MM.1S (cell line): Measurements from ENCODE around the gene ADRB2.

Experiments used
- DNase-seq: peaks from one replicate; pipeline ENCODE4 v3.0.0-alpha.2; 2015
- H2AFZ ChIP-seq: fragments of 300-600 bp; sonication (generic); 2 replicates; pipeline ENCODE4 v1.6.0; 2016; ENCODE audit warnings: antibody characterized with exemption, low read length
- H3F3A ChIP-seq: fragments of 300-600 bp; sonication (generic); 2 replicates; pipeline ENCODE4 v1.6.1; 2016; ENCODE audit warnings: mild to moderate bottlenecking, antibody characterized with exemption, low read length, moderate library complexity, mixed read lengths; ENCODE audit not compliant: insufficient read depth
- H3K27ac ChIP-seq: fragments of 300-600 bp; sonication (generic); 2 replicates; pipeline ENCODE4 v1.5.1; 2016; ENCODE audit warnings: mild to moderate bottlenecking, low read length
- H3K27me3 ChIP-seq: fragments of 300-600 bp; sonication (generic); replicated peaks from 2 replicates; pipeline ENCODE4 v1.6.0; 2016; ENCODE audit warnings: low read length; ENCODE audit not compliant: insufficient read depth
- H3K36me3 ChIP-seq: fragments of 300-600 bp; sonication (generic); replicated peaks from 2 replicates; pipeline ENCODE4 v1.6.1; 2016; ENCODE audit warnings: mild to moderate bottlenecking, low read length, mixed read lengths; ENCODE audit not compliant: insufficient read depth
- H3K4me1 ChIP-seq: fragments of 300-600 bp; sonication (generic); 2 replicates; pipeline ENCODE4 v1.6.1; 2016; ENCODE audit warnings: low read length, mixed read lengths
- H3K4me2 ChIP-seq: fragments of 300-600 bp; sonication (generic); 2 replicates; pipeline ENCODE4 v1.6.0; 2016; ENCODE audit warnings: low read depth, low read length
- H3K4me3 ChIP-seq: fragments of 300-600 bp; sonication (generic); 2 replicates; pipeline ENCODE4 v1.5.1; 2016; ENCODE audit warnings: low read length, mixed read lengths
- H3K79me2 ChIP-seq: fragments of 300-600 bp; sonication (generic); 2 replicates; pipeline ENCODE4 v1.6.1; 2016; ENCODE audit warnings: mixed run types, low read length, mixed read lengths
- H3K9ac ChIP-seq: fragments of 300-600 bp; sonication (generic); 2 replicates; pipeline ENCODE4 v1.6.1; 2016; ENCODE audit warnings: low read length, mixed read lengths
- H3K9me2 ChIP-seq: fragments of 300-600 bp; sonication (generic); replicated peaks from 2 replicates; pipeline ENCODE4 v1.6.1; 2016; ENCODE audit warnings: mild to moderate bottlenecking, low read length, mixed read lengths; ENCODE audit not compliant: insufficient read depth
- H3K9me3 ChIP-seq: fragments of 300-600 bp; sonication (generic); replicated peaks from 2 replicates; pipeline ENCODE4 v1.6.1; 2016; ENCODE audit warnings: mild to moderate bottlenecking, low read length, mixed read lengths; ENCODE audit not compliant: insufficient read depth
- H4K20me1 ChIP-seq: fragments of 300-600 bp; sonication (generic); 2 replicates; pipeline ENCODE4 v1.6.1; 2016; ENCODE audit warnings: mild to moderate bottlenecking, low read length, moderate library complexity, mixed read lengths; ENCODE audit not compliant: insufficient read depth
- EZH2 ChIP-seq: fragments of 300-600 bp; sonication (generic); optimal IDR thresholded peaks from 2 replicates; pipeline ENCODE3; 2017; ENCODE audit warnings: low read depth, mild to moderate bottlenecking, antibody characterized with exemption, low read length, mixed read lengths
- EZH2phosphoT487 ChIP-seq: fragments of 300-600 bp; sonication (generic); IDR thresholded peaks from 2 replicates; pipeline ENCODE4 v1.6.1; 2018; ENCODE audit warnings: antibody characterized with exemption, low read length
- TF ChIP-seq, protein P1 (sequence below): fragments of 300-600 bp; sonication (generic); IDR thresholded peaks from 2 replicates; pipeline ENCODE4 v1.5.1; 2016; ENCODE audit warnings: antibody characterized with exemption, low read length, mixed read lengths

The ADRB2 gene

GRCh38 chr5:148794275-148794674, 32.1 kb upstream of the ADRB2 start:
- no peak overlapping the region for H3K4me2 ChIP-seq

GRCh38 chr5:148794729-148795561, 31.5 kb upstream of the ADRB2 start:
- TF ChIP-seq EZH2phosphoT487: no peak
- TF ChIP-seq, protein P1, sequence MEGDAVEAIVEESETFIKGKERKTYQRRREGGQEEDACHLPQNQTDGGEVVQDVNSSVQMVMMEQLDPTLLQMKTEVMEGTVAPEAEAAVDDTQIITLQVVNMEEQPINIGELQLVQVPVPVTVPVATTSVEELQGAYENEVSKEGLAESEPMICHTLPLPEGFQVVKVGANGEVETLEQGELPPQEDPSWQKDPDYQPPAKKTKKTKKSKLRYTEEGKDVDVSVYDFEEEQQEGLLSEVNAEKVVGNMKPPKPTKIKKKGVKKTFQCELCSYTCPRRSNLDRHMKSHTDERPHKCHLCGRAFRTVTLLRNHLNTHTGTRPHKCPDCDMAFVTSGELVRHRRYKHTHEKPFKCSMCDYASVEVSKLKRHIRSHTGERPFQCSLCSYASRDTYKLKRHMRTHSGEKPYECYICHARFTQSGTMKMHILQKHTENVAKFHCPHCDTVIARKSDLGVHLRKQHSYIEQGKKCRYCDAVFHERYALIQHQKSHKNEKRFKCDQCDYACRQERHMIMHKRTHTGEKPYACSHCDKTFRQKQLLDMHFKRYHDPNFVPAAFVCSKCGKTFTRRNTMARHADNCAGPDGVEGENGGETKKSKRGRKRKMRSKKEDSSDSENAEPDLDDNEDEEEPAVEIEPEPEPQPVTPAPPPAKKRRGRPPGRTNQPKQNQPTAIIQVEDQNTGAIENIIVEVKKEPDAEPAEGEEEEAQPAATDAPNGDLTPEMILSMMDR: no peak
- TF ChIP-seq EZH2: no peak
- Histone ChIP-seq H3K9me2 (no peaks in the 10 kb centered on the region), H3F3A (no peaks in the 10 kb centered on the region), H3K9me3 (no peaks in the 10 kb centered on the region), H3K27ac (no peak overlapping the region), H3K36me3 (no peaks in the 10 kb centered on the region), H3K4me2 (no peak overlapping the region), H2AFZ (no peak overlapping the region), H3K4me1 (no peaks in the 10 kb centered on the region), H4K20me1 (no peaks in the 10 kb centered on the region), H3K79me2 (no peaks in the 10 kb centered on the region), H3K4me3 (no peak overlapping the region), H3K27me3 (no peaks in the 10 kb centered on the region), H3K9ac (no peak overlapping the region)
- DNase-seq: no peak

More at GRCh38 chr5:148794275-148794674, 32.1 kb upstream of the ADRB2 start:
- no peaks in the 10 kb centered on the region for H3K4me1 ChIP-seq
- no peak overlapping the region for H3K9ac ChIP-seq
- no peaks in the 10 kb centered on the region for H3K9me3 ChIP-seq
- H3K36me3 ChIP-seq: no peaks in the 10 kb centered on the region
- no peaks in the 10 kb centered on the region for H3K27me3 ChIP-seq
- DNase-seq: no peak
- no peak overlapping the region for H2AFZ ChIP-seq
- H3K27ac ChIP-seq: no peak overlapping the region
- TF ChIP-seq, protein P1: no peak
- TF ChIP-seq EZH2phosphoT487 (no peak), EZH2 (no peak)
- H3K4me3 ChIP-seq: no peak overlapping the region
- H3K9me2 ChIP-seq: no peaks in the 10 kb centered on the region
- H3F3A ChIP-seq: no peaks in the 10 kb centered on the region
- H3K79me2 ChIP-seq: no peaks in the 10 kb centered on the region
- H4K20me1 ChIP-seq: no peaks in the 10 kb centered on the region

DNA sequence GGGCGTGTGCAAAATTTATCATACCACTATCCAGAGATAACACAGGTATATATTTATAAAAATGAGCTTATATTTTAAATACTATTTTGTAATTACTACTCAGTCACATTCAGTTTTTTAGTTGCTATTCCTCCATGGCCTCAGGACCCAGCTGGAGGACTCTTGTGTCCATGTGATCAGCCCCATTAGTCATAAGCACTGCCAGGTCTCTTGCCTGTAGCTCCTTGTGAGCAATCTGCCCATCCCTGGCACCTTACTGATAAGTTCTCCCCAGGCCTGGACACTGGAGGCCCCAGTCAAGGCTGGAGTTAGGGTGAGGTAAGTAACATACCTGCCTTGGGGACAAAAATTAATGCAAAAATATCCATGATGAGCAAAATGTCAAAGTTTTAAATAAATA, 29.5 kb upstream of the ADRB2 start:
- no peaks in the 10 kb centered on the region for H3K9me2 ChIP-seq
- TF ChIP-seq EZH2 (no peak), EZH2phosphoT487 (no peak)
- TF ChIP-seq, protein P1: no peak
- no peaks in the 10 kb centered on the region for H3K4me1 ChIP-seq
- no peaks in the 10 kb centered on the region for H4K20me1 ChIP-seq
- no peaks in the 10 kb centered on the region for H3K79me2 ChIP-seq
- no peak overlapping the region for H3K9ac ChIP-seq
- no peak overlapping the region for H3K4me2 ChIP-seq
- no peaks in the 10 kb centered on the region for H3K9me3 ChIP-seq
- no peak overlapping the region for H2AFZ ChIP-seq
- no peak overlapping the region for H3K27ac ChIP-seq
- H3K27me3 ChIP-seq: no peaks in the 10 kb centered on the region
- H3K36me3 ChIP-seq: no peaks in the 10 kb centered on the region
- H3F3A ChIP-seq: no peaks in the 10 kb centered on the region
- no peak overlapping the region for H3K4me3 ChIP-seq
- DNase-seq: no peak
